Activated T-cell treated with anti-CD3 and anti-CD28 coated beads for 4 hours (primary cell): ENCODE results near the gene CALR3.
"Not testable (repeated sequence)": the region's sequence is repeated elsewhere in the genome, so short reads cannot be mapped to it uniquely, and the experiment has no call there.

Experiments used
- DNase-seq: peaks from one replicate; pipeline ENCODE4 v3.0.0-alpha.2; 2020

Gene CALR3, protein sequence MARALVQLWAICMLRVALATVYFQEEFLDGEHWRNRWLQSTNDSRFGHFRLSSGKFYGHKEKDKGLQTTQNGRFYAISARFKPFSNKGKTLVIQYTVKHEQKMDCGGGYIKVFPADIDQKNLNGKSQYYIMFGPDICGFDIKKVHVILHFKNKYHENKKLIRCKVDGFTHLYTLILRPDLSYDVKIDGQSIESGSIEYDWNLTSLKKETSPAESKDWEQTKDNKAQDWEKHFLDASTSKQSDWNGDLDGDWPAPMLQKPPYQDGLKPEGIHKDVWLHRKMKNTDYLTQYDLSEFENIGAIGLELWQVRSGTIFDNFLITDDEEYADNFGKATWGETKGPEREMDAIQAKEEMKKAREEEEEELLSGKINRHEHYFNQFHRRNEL

GRCh38 chr19:16495982-16496612 is at the start of gene CALR3, which contains the start of gene C19orf44:
Gene CALR3, minus strand, starts transcription at chr19:16496167. Its CDS starts 38 bp downstream, at chr19:16496129.
Gene C19orf44, plus strand, starts transcription at chr19:16496394. Its CDS starts 4,399 bp downstream, at chr19:16500793.
- DNase-seq, result peak; percentile 95

GRCh38 chr19:16544473-16545231 is 48.7 kb upstream of the CALR3 start:
- no peak for DNase-seq

DNA sequence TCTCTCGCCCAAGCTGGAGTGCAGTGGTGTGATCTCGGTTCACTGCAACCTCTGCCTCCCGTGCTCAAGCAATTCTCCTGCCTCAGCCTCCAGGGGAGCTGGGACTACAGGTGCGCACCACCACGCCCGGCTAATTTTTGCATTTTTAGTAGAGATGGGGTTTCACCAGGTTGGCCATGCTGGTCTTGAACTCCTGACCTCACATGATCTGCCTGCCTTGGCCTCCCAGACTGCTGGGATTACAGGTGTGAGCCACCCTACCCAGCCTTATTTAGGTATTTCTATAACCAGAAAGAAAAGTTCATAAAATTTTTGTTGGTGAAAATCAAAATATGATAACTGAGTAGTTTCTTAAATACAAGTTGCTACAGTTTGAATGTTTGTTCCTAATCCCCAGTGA is 47.8 kb upstream of the CALR3 start:
- not testable (repeated sequence) for DNase-seq

GRCh38 chr19:16542910-16543472 is 47.0 kb upstream of the CALR3 start:
- DNase-seq, result no peak

- peak; percentile 87 for DNase-seq
These were observed 46.3 kb upstream of the CALR3 start, which contains the start of gene CHERP for GRCh38 chr19:16542045-16542909. Gene CHERP, minus strand, starts transcription at chr19:16542437. Its CDS starts 59 bp downstream, at chr19:16542378.

- no peak for DNase-seq
These were observed 45.6 kb upstream of the CALR3 start for GRCh38 chr19:16541526-16542044.

- DNase-seq, result no peak
These were observed 45.0 kb upstream of the CALR3 start for GRCh38 chr19:16540948-16541347.

DNA sequence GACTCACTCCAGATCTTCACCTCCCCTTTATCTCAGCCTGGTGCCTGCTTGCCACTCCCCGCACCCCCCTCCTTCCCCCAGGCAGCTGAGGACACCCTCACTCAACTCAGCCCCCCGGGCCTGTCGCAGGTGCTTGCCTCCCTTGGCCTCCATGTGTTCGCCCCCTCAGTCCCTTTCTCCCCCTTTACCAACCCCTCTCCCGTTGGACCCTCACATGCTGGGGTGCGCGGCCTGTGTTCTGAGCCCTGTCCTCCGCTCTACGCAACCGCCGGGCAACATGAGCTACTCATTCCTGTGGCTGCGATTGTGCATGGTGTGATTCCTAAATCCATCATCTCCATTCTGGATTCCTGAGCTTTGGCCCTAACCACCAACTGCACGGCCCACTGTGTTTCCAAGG is 41.1 kb upstream of the CALR3 start:
- no peak for DNase-seq

DNA sequence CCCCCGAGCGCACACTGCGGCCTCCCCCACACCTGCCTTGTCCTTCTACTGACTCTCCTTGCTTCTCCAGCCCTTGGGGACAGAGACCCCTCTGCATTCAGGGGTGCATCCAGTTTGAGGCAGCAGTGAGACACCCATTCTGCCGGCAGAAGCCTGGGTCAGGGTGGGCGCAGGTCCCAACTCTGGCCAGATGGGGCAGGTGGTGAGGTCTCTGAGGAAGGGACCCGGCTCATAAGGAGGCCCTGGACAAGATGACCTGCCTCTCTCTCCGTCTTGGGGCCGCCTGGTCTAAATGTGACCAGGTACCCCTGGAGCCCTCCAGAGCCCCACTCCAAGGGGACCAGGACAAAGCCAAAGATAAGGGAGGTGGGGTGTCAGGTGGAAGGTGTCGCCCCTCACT is 40.2 kb upstream of the CALR3 start:
- DNase-seq, result no peak

GRCh38 chr19:16535381-16535780 is 39.4 kb upstream of the CALR3 start:
- DNase-seq, result no peak

GRCh38 chr19:16532440-16533234 is 36.7 kb upstream of the CALR3 start:
- no peak for DNase-seq

DNA sequence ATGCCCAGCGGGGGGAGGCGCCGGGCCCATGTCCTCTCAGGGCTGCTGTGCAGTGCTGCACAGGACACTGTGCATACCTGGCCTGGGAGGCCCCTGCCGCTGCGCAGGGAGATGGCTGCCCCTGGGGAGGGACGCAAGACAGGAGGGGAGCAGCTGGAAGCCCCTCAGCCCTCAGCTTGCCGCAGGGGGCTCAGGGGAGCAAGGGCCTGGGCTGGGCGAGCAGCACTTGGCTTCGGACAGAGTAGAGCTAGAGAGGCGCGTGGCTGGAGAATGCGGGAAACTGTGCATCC is 35.4 kb upstream of the CALR3 start:
- no peak for DNase-seq

- DNase-seq, result no peak
These were observed 34.8 kb upstream of the CALR3 start for GRCh38 chr19:16530540-16531379.

GRCh38 chr19:16529466-16530144 is 33.6 kb upstream of the CALR3 start:
- no peak for DNase-seq

- no peak for DNase-seq
These were observed 32.1 kb upstream of the CALR3 start for GRCh38 chr19:16527971-16528521.

GRCh38 chr19:16527334-16527935 is 31.5 kb upstream of the CALR3 start:
- DNase-seq, result no peak

- no peak for DNase-seq
These were observed 29.9 kb upstream of the CALR3 start for GRCh38 chr19:16525751-16526481.
